GM19463 (cell line): ENCODE measurements around the gene IFNW1.
A peak's percentile ranks its signal among the peaks of the same experiment; 100 is the strongest.
"Not testable (repeated sequence)": the region's sequence is repeated elsewhere in the genome, so short reads cannot be mapped to it uniquely, and the experiment has no call there.

Experiments used
- ATAC-seq: cut with Tn5 transposase; IDR thresholded peaks from one replicate; pipeline ENCODE4 v1.9.1; 2021; ENCODE audit warnings: mild to moderate bottlenecking, moderate library complexity; ENCODE audit not compliant: unreplicated experiment

The IFNW1 gene

DNA sequence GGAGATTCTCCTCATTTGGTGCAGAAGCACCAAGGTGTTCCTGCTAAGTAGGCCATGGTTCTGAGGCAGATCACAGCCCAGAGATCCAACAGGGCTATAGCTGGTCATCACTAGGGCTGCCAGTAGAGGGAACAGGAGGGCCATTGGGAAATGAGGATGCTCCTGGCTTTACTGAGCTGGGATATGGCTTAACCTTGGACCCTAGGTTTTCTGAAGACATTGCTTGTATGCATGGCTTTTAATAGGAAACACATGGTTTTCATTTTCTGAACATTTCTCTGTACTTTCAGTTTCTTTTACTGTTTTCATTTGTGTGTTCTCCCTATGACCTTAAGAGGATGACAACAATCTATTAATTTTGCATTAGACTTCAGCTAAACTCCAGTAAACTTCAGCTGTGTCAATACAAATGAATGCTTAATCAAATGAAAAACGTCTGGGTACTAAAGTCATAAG is at the start of gene IFNW1:
TSS of gene IFNW1 (minus strand) at position 406 of the 456 bp plus-strand sequence. CDS start at position 144, 262 bp downstream.
- ATAC-seq: peak; percentile 74

DNA sequence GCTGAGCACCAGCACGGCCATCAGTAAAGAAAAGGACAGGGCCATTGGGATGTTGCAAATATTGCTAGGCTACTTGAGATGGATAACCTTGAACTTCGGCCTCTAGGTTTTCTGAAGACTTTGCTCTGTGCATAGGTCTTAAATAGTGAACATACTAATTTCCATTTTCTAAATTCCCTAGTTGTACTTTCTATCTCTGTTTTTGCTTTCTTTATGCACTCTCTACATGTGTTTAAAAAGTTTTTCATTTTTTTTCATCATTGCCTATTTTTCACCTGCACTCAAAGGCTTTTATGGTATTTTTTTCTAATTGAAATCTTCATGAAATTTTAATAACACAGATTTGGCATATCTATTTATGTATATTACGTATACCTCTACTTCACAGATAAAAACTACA is 45.9 kb upstream of the IFNW1 start, which contains the start of gene IFNA4:
TSS of gene IFNA4 (minus strand) at position 101 of the 400 bp plus-strand sequence. CDS start at position 45, 56 bp downstream.
- ATAC-seq: not testable (repeated sequence)

DNA sequence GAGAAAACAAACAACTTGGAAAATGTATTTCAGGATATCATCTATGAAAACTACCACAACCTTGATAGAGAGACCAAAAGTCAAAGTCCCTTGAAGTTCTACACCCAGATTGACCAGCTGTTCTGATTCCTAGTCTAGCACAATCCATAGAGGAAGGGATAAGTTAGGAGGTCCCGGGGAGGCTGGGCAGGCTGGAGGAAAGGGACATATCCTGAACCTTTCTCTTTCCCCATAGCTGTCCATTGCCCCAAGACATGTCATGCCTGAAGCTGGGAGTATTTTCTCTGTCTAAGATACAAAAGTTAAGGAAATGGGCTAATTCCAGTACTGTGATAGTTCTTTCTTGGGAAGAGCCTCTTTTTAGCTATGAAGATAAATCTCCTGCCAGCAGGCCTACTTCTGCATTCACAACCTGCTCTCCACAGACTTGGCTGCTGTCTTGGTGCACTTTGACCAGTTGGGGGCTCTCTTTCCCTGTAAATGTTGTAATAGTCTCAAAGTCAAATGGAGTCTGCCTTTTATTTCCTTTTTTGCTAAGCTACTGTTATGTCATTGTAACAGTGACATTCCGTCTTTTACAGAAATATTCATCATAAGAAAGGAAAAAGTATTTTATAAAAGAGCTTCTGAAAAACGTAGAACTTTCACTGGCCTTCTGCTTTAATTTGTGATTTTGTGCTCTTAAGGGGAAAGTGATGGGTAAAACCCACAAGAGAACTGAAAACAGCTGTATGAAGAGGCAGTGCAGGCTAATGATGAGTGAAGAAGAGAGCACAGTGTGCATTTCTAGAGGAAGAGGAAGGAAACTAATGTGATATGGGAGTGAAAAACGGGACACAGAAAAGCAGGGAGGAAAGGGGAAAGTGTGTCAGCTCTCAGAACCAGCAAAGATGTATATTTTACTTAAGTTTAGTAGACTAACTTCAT is 41.4 kb upstream of the IFNW1 start:
- peak; percentile 96 for ATAC-seq

DNA sequence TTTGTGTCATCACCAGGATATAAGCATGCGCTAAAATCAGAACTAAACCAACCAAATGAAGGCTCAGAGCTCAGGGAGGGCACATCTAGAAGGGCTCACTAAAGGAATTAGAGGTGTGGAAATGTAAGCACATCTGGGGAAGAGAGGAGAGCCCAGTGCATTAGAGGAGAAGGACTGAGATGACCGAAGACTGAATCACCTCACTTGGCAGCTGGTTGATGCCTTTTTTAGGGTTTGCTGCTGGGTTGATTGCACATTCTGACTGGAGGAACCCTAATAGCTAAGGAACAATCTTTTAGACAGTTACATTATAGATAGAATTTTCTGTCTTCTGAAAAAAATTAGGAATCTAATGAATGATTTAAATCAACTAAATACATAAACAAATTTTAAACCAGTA is 33.0 kb upstream of the IFNW1 start:
- ATAC-seq: no peak

DNA sequence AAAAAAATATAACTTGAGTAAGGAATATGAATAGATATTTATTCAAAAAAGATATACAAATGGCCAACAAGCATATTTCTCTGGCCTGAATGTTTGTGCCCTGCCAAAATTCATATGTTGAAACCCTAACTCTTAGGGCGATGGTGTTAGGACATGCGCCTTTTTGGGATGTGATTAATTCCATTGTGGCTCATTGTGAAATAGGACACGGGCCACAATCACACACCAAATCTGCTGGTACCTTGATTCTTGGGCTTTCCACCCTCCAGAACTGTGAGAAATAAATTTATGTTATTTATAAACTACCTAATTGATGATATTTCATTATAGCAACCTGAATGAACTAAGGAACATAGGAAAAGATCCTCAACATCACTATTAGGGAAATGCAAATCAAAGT is 30.5 kb upstream of the IFNW1 start:
- ATAC-seq: no peak

DNA sequence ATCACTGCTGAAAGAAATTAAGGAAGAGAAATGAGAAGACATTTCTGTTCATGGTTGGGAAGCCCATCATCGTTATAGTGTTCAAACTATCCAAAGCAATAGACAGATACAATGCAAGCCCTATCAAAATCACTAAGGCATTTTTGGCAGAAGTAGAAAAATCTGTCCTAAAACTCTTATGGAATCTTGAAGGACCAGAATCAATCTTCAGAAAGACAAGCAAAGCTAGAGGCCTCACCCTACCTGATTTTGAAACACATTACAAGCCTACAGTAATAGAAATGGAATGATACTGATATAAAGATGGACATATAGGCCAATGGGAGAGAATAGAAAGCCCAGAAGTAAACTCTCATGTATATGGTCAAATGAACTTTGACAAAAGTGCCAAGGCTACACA is 29.7 kb upstream of the IFNW1 start:
- ATAC-seq: no peak

DNA sequence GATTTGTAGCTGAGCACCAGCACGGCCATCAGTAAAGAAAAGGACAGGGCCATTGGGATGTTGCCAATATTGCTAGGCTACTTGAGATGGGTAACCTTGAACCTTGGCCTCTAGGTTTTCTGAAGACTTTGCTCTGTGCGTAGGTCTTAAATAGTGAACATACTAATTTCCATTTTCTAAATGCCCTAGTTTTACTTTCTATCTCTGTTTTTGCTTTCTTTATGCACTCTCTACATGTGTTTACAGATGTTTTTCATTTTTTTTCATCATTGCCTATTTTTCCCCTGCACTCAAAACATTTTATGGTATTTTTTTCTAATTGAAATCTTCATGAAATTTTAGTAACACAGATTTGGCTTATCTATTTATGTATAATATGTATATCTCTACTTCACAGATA is 24.9 kb upstream of the IFNW1 start, which contains the start of gene IFNA21:
TSS of gene IFNA21 (minus strand) at position 101 of the 400 bp plus-strand sequence. CDS start at position 53, 48 bp downstream.
- not testable (repeated sequence) for ATAC-seq

DNA sequence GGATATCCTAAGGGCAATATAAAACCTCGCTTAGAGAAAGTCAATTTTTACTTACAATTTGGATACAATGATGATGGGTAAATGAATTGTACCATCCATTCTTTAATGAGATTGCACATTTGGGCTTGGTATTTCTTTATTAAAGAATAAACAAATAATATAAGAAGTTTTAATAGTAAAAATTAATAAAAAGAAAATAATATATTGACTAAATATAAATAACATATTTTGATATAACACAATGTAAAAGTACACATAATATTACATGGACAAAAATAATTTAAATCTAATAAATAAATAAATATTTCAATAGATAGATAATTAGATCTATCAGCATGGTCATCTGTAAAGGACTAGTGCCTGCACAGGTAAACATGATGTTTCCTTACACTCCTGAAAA is 23.9 kb upstream of the IFNW1 start:
- ATAC-seq: no peak

DNA sequence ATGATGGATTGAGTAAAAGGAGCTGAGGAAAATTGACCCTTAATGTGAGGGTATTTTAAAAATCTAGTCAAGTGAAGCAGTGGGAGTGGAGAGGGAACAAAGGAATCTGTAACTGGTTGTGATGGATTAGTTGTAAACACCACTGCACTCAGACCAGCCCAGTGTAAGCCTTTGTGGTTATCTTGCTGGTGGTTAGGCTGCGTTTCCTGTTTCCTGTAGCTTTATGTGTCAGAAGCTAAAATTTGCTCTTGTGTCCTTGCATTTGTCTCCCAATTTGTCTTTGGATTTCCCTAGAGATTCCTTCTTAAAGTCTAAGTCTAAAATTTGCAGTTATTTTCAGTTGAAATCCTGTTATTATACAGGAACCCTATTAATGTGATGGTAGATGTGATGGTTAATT is 18.5 kb upstream of the IFNW1 start:
- peak; percentile 94 for ATAC-seq

DNA sequence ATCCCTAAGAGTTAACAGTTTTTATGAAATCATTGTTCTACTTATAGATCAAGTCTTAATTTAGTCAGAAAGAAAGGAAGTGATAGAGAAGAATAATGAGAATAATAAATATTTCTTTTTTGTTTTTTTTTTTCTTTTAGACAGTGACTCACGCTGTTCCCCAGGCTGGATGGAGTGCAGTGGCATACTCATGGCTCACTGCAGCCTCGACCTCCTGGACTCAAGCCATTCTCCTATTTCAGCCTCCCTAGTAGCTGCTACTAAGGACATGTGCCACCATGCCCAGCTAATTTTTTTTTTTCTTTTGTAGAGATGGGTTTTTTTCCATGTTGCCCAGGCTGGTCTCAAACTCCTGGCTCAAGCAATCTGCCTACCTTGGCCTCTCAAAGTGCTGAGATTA is 13.9 kb upstream of the IFNW1 start:
- ATAC-seq: no peak

DNA sequence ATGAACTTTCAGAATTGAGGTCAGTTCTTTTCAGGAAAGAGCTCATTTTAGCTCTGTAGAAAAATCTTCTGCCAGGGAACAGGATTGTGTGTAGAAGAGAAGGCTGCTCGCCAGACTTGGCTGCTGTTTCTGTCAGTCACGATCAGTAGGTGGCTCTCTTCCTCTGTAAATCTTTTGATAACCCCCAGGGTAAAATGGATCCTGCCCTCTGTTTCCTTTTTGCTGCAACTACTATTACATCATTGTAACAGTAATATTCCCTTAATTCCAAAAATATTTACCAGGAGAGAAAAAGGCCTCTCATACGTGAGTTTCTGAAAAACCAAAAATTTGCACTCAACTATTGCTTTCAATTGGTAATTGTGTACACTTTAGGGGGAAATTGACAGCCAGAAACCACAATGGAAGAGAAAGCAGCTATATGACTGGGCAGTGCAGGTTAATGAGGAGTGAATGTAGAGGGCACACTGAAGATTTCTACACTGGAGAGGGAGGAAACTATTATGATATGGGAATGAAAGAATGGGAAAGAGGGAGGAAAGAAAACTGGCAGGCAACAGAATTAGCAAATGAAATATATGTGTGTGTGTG is 12.5 kb upstream of the IFNW1 start:
- ATAC-seq: peak; percentile 85

DNA sequence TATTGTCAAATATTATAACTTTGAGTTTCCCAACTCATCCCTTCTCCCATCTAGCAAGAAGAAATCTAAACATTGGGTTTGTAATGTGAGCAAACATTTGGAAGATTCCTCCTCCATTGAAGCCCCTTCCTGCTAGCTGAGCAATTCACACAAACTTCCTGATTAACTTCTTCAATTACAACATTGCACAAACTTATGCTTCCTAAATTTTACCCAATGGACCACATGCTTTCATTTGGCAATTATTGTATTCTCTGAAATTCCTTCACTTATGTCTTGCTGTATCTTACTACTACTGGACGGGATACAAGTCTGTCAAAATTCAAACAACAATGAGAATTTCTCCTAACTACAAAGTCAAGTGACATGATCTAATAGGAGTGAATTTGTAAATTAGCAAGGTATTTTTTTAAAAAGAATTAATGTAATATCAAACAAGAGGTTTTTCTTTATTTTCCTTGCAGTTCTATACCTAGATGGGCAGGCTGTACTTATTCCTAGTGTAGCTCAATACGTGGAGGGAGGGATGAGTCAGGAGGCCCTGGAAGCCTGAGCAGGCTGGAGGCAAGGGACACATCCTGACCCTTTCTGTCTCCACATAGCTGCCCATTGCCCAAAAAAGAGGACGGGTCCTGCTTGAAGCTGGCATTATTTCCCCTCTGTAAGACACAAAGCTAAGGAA is 11.8 kb upstream of the IFNW1 start:
- ATAC-seq: peak; percentile 30

DNA sequence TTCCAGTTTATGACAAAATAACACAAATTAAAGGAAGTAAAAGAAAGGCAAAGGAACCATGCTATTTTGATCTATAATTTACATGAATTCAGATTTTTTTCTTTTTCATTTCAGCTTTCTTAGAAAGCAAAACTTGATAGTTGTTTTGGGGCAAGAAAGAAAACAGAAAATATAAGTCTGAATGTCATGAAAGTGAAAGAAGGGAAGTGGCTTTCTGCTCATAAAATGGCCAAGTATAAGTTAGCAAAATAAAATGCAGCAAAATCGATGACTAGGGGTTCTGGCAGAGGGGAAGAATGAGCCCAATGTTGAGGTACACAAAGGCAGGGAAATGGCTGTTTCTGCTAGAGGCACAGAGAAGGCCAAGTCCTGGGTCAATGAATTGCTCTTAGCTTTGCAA is 3.0 kb upstream of the IFNW1 start:
- no peak for ATAC-seq

DNA sequence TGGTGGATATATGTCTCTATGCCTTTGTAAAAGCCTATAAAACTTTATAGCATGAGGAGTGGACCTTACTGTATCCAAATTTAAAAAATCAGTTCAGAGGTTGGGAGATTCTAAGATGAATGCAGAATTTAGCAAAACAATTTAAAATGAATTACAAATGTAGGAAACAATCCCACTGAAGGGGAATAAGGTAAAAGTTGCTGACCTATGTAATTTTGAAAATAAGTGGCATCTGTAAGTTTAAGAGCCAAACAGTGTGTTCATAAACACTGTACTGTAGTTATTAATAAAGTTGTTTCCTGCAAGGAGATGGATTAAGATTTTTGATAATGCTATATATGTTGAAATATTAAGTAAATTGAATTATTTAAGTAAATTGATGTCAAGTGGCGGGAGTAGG is 4.6 kb downstream of the IFNW1 start:
- no peak for ATAC-seq

DNA sequence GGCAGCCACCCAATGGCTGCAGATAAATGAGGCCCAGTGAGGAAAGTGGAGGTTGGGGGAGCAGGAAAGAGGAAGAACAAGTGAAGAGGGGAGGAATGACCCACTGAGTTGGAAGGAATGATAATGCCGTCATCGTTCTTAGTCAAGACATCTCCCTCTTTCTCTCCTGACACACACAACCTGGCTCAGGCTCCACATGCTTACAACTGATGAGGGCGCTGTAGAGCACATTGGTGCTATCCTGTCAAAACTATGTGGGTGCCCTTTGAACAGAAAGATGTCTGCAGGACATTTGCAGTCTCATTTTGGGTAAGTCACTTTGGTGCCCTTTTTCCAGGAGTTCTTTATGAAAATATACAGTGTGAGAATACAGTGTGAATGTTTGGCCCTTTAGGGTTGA is 5.9 kb downstream of the IFNW1 start:
- ATAC-seq: no peak

DNA sequence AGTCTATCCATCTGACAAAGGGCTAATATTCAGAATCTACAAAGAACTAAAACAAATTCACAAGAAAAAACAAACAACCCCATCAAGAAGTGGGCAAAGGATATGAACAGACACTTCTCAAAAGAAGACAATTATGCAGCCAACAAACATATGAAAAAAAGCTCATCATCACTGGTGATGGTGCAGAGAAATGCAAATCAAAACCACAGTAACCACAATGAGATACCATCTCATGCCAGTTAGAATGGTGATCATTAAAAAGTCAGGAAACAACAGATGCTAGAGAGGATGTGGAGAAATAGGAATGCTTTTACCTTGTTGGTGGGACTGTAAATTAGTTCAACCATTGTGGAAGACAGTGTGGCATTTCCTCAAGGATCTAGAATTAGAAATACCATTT is 13.4 kb downstream of the IFNW1 start:
- not testable (repeated sequence) for ATAC-seq

DNA sequence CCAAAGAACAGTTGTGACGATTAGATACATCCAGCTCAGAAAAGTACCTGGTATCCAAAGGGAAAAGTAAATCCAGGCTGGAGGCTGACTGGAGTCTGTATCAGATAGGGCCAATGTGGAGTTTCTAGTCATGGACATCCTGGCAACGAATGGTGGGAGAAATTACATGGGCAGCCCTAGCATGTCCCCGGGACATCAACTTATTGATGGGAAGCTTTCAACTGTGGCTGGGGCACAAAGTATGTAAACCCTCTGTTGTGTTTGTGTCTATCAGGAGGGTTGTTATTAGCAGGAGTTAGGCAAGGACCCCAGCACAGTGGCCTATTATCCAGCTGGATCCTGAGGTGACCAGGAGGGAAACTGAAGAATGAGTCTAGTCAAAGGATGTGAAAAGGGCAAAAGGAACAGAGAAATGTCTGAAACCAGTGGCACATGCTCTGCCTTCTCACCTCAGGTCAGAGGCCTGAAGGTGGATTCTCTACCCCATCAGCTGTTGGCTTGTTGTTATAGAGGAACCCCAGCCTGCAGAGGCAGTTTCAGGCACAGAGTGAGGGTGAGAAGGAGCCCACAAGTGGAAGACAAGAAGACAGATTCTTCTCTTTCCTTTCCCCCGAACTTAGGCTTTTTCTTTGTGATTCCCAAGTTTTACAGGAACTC is 19.9 kb downstream of the IFNW1 start:
- ATAC-seq: peak; percentile 96

DNA sequence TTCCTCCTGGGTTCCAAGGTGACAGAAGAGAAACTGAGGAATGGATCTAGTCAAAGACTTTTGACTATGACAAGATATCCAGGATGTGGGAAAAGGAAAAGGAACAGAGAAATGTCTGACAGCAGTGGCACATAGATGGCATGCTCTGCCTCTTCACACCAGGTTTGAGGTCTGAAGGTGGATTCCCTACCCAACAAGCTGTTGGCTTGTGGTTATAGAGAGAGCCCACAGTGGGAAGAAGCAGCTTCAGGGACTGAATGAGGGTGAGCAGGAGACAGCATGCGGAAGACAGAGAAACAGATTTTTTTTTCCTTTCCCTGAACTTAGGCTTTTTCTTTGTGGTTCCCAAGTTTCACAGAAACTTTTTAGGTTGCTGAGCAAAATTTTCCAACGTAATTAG is 20.6 kb downstream of the IFNW1 start:
- ATAC-seq: peak; percentile 71

DNA sequence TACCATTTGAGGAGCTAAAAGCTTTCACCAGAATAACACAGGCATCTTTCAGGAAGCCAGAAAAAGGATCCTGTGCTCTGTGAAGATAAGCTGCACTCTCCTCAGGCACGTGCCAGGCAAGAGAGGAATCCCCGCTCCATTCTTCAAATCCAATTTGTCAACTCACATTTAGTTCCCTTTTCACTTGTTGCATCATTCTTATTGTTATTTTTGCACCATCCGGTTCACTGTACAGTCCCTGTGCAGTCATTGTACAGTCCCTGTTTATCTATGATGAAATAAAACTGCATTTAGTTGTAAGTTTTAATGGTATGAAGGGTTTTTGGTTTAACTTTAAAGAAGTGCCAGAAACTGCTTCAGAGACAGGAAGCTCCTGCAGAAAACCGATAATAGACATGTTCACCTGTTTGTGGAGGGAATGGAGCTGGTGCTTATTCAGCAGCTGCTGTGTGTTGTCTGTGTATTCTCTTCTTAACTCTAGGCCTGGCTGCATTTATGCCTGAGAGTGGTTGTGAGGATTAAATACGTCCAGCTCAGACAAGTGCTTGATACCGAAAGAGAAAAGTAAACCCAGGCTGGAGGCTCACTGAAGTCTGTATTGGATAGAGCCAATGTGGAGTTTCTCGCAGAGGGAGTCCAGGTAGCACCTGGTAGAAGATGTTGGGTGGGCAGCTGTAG is 22.4 kb downstream of the IFNW1 start:
- ATAC-seq: no peak

DNA sequence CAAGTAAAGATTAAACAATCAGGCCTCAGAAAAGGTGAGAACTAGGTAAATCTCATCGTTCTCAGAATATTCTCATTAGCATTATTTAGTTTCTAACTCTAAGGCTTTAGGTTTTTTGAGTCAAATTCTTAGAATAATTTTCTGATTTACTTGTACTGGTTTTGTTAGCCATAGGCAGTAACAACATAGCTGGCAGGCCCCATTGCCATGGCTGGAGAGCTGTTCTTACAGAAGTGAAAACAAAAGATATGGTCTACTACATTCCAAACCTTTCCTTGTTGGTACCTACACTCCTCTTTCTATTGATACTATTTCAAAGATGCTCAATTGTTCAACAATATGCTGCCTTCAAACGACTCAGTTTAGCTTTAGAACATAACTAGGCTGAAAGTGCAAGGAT is 27.3 kb downstream of the IFNW1 start:
- no peak for ATAC-seq
